GM23248 (cell line): Measurements from ENCODE around the gene MYORG.

ENCODE experiments used
- EZH2 ChIP-seq: fragments of 200-600 bp; sonication (generic); IDR thresholded peaks from 2 replicates; pipeline ENCODE4 v1.6.1; 2018; ENCODE audit warnings: antibody characterized with exemption, mild to moderate bottlenecking; ENCODE audit not compliant: insufficient read depth, poor library complexity, severe bottlenecking
- EZH2phosphoT487 ChIP-seq: fragments of 200-600 bp; sonication (generic); IDR thresholded peaks from 2 replicates; pipeline ENCODE4 v1.6.1; 2018; ENCODE audit warnings: antibody characterized with exemption, moderate library complexity, mild to moderate bottlenecking, low read depth; ENCODE audit not compliant: insufficient read depth

DNA sequence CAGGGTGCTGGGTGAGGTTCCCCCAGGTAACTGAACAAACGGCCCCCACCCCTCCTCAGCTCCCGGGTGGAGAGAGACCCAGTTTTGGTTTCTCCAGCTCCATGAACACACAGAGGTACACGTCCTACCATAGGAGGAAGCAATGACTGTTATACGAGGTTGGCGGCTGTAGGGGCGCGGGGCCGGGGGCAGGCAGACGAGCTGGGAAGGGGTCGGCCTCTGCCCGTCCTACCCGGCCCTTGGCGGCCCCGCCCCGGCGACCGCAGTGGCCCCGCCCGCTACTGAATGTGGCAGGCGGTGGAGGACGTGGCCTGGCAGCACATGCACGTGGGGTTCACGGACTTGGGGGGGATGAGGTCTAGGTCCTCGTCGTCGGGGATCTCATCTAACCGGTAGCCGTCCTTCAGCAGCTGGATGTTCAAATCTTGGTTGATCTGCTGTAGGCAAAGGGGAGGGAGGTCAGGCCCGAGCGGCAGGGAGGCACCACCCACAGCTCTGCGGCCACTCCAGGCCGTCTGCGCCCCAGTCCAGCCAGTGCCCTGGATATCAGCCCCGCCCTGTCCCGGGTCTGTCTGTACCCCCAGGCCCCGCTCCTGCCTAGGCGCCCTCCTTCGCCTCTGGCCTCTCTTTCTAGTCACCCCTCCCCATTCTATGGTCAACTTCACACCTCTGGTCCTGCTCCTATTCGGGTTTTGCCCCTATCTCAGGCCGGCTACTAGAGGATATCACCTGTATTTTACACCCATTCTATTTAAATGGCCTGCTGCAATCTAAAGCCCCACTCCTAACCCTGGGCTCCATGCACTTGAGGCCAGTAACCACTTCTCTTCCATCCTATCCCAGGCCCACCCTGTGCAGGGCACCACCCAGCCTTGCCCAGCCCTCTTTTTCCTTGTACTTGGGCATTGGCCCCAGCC, 24.2 kb upstream of the MYORG start:
- no peak for TF ChIP-seq EZH2phosphoT487
- TF ChIP-seq EZH2: no peak
